Measurements from ENCODE around the gene PTPRQ. TPM values are rescaled to one million over a fixed set of nuclear protein-coding genes. Genes with fewer than 3 reads are reported as not detected.
"Not testable (repeated sequence)": the region's sequence is repeated elsewhere in the genome, so short reads cannot be mapped to it uniquely, and the experiment has no call there.

PTPRQ gene
- total RNA-seq, 1 donor from 2014 or later = 0.35 TPM

DNA sequence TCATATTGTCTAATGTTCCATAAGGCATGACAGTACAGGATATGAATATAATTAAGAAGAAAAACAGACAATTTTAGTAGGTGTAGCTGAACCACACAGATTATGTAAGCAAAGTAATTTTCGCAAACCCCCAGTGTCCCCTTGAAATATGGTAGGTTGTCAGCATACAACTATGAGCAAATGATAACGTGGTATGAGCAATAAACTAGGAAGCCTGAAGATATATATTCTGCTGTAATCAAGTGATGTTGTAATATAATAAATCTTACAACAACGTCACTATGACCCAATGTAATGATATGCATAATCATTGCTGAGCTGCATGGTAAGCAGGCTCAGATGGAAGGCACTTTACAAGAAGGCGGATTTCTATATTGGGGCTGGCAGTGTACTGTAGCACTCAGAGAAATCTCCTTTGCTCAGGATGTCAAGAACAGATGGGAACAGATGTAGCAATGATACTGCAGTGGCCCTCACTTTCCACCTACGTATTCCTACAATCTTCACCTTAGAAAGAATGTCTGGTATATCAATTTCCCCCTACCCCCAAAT lies 215.6 kb downstream of the PTPRQ start:
- Mint-ChIP-seq H3K4me1 (ENCODE audit: unreplicated experiment) (no peaks in the 10 kb centered on the region), H3K27me3 (ENCODE audit: unreplicated experiment) (no peaks in the 10 kb centered on the region), H3K4me3 (ENCODE audit: unreplicated experiment) (no peak overlapping the region), H3K36me3 (ENCODE audit: unreplicated experiment) (no peaks in the 10 kb centered on the region), H3K9me3 (ENCODE audit: unreplicated experiment) (no peaks in the 10 kb centered on the region), H3K27ac (ENCODE audit: unreplicated experiment) (no peak overlapping the region)
- DNase-seq (ENCODE audit: extremely low spot score, unreplicated experiment) = no peak
- TF ChIP-seq, protein P1, sequence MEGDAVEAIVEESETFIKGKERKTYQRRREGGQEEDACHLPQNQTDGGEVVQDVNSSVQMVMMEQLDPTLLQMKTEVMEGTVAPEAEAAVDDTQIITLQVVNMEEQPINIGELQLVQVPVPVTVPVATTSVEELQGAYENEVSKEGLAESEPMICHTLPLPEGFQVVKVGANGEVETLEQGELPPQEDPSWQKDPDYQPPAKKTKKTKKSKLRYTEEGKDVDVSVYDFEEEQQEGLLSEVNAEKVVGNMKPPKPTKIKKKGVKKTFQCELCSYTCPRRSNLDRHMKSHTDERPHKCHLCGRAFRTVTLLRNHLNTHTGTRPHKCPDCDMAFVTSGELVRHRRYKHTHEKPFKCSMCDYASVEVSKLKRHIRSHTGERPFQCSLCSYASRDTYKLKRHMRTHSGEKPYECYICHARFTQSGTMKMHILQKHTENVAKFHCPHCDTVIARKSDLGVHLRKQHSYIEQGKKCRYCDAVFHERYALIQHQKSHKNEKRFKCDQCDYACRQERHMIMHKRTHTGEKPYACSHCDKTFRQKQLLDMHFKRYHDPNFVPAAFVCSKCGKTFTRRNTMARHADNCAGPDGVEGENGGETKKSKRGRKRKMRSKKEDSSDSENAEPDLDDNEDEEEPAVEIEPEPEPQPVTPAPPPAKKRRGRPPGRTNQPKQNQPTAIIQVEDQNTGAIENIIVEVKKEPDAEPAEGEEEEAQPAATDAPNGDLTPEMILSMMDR (IDR thresholded peaks at IDR 0.05) = no peak

DNA sequence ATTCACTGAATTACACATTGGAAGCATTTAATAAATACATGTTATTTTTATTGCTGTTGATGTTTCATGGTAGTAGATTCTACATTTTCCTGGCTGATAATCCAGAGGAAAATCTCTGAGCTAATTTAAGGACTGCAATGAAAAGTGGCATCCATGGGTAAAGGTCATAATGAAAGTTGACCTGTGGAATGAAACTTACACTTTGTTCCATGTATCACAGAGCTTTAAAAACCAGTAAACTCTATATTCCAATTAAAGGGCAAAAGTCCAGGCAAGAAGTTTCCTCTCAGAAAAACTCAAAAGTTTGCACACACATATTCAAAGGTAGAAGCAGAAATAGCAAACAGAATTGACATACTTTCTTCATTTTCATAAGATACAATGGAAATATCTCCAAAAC lies 218.6 kb downstream of the PTPRQ start:
- DNase-seq (ENCODE audit: extremely low spot score, unreplicated experiment) = no peak
- Mint-ChIP-seq H3K27me3 (ENCODE audit: unreplicated experiment) (no peaks in the 10 kb centered on the region), H3K4me3 (ENCODE audit: unreplicated experiment) (no peak overlapping the region), H3K4me1 (ENCODE audit: unreplicated experiment) (no peaks in the 10 kb centered on the region), H3K27ac (ENCODE audit: unreplicated experiment) (no peak overlapping the region), H3K36me3 (ENCODE audit: unreplicated experiment) (no peaks in the 10 kb centered on the region), H3K9me3 (ENCODE audit: unreplicated experiment) (no peaks in the 10 kb centered on the region)
- TF ChIP-seq, protein P1 (IDR thresholded peaks at IDR 0.05) = no peak

DNA sequence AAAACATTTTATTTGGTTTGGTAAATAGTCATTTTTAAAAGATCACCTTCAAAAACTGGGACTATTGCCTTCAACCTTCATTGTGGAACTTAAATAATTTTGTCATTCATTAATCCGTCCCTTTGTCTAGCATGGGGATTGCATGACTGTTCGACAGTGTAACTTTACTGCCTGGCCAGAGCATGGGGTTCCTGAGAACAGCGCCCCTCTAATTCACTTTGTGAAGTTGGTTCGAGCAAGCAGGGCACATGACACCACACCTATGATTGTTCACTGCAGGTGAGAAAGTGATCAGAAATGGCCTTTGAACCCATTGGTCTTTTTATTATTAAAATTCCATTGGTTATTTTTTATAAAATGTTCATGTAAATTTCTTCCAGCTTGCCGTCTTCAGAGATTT lies 226.2 kb downstream of the PTPRQ start:
- Mint-ChIP-seq H3K27me3 (ENCODE audit: unreplicated experiment) (no peaks in the 10 kb centered on the region), H3K27ac (ENCODE audit: unreplicated experiment) (no peak overlapping the region), H3K9me3 (ENCODE audit: unreplicated experiment) (no peaks in the 10 kb centered on the region), H3K4me1 (ENCODE audit: unreplicated experiment) (peaks cover 4% of the 10 kb centered on the region), H3K36me3 (ENCODE audit: unreplicated experiment) (no peaks in the 10 kb centered on the region), H3K4me3 (ENCODE audit: unreplicated experiment) (no peak overlapping the region)
- DNase-seq (ENCODE audit: extremely low spot score, unreplicated experiment) = no peak
- TF ChIP-seq, protein P1 (IDR thresholded peaks at IDR 0.05) = no peak

DNA sequence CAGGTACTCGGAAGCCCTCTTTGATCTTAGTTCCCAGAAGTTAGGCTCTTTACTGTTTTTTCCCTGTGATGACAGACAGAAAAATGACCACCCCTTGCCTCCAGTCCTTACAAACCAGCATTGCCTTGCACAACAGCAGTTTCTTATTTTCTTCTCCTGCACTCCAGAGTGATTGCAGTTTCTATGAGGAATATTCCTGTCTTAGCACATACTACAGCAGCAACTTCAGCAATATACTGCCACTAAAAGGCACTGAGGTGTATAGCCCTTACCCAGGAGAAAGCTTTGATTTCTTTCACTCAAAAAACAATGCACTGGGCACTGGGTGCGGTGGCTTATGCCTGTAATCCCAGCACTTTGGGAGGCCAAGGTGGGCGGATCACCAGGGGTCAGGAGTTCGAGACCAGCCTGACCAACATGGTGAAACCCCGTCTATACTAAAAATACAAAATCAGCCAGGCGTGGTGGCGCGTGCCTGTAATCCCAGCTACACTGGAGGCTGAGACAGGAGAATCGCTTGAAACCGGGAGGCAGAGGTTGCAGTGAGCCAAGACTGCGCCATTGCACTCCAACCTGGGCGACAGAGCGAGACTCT lies 232.1 kb downstream of the PTPRQ start:
- DNase-seq (ENCODE audit: extremely low spot score, unreplicated experiment); H3K36me3 Mint-ChIP-seq (ENCODE audit: unreplicated experiment); H3K27me3 Mint-ChIP-seq (ENCODE audit: unreplicated experiment); H3K27ac Mint-ChIP-seq (ENCODE audit: unreplicated experiment); H3K9me3 Mint-ChIP-seq (ENCODE audit: unreplicated experiment); H3K4me3 Mint-ChIP-seq (ENCODE audit: unreplicated experiment); H3K4me1 Mint-ChIP-seq (ENCODE audit: unreplicated experiment): not testable (repeated sequence)

DNA sequence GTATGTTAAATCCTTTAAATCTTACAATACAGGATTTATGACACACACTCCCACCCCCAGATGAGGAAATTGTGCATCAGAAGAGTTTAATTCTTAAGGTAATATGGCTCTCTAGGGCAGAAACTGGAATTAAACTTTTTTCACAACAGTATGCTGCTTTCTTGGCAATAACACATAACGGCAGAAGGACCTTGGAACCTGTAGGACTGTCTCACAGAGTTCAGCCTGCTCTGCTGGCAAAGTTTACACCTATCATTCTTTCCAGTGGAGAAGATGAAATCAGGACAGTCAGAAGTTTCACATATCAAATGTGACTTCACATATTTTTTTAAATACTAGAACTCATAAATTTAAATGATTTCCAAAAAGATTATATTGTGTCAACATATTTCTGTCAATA lies 232.8 kb downstream of the PTPRQ start:
- Mint-ChIP-seq H3K9me3 (ENCODE audit: unreplicated experiment) (no peaks in the 10 kb centered on the region), H3K27me3 (ENCODE audit: unreplicated experiment) (no peaks in the 10 kb centered on the region), H3K4me3 (ENCODE audit: unreplicated experiment) (no peak overlapping the region), H3K36me3 (ENCODE audit: unreplicated experiment) (no peaks in the 10 kb centered on the region), H3K4me1 (ENCODE audit: unreplicated experiment) (peaks cover 4% of the 10 kb centered on the region), H3K27ac (ENCODE audit: unreplicated experiment) (no peak overlapping the region)
- no peak for DNase-seq (ENCODE audit: extremely low spot score, unreplicated experiment)
- TF ChIP-seq, protein P1 (IDR thresholded peaks at IDR 0.05) = no peak
